Epithelial cell of esophagus (primary cell): ENCODE results near the gene LYPD6B.

Experiments used
- DNase-seq: peaks from one replicate; pipeline ENCODE4 v3.0.0; 2010; ENCODE audit warnings: low read depth
- H3K4me3 ChIP-seq: 2 replicates; pipeline ENCODE4 v1.5.1; 2011; ENCODE audit warnings: mild to moderate bottlenecking, low read length, control low read depth
- CTCF ChIP-seq: IDR thresholded peaks from 2 replicates; pipeline ENCODE4 v1.5.1; 2011; ENCODE audit warnings: low read depth, mild to moderate bottlenecking, low read length, control low read depth, inconsistent platforms; ENCODE audit not compliant: insufficient read depth; ENCODE audit errors: missing control alignments

Gene LYPD6B

GRCh38 chr2:149200109-149200520 lies 161.6 kb downstream of the LYPD6B start:
- no peak overlapping the region for H3K4me3 ChIP-seq
- DNase-seq, result peak; percentile 87
- TF ChIP-seq CTCF, result no peak

- TF ChIP-seq CTCF, result no peak
- H3K4me3 ChIP-seq, result no peak overlapping the region
- DNase-seq, result peak; percentile 58
Observed at GRCh38 chr2:149204686-149205085, 166.2 kb downstream of the LYPD6B start.

- DNase-seq, result no peak
- H3K4me3 ChIP-seq, result no peak overlapping the region
- TF ChIP-seq CTCF, result no peak
Observed at GRCh38 chr2:149205143-149205542, 166.6 kb downstream of the LYPD6B start.

- no peak for TF ChIP-seq CTCF
Observed at GRCh38 chr2:149213764-149214493, 175.4 kb downstream of the LYPD6B start.

GRCh38 chr2:149218497-149218896 lies 180.0 kb downstream of the LYPD6B start:
- TF ChIP-seq CTCF, result no peak
- no peak overlapping the region for H3K4me3 ChIP-seq
- DNase-seq, result no peak

More at GRCh38 chr2:149213764-149214493, 175.4 kb downstream of the LYPD6B start:
- H3K4me3 ChIP-seq, result no peak overlapping the region
- DNase-seq, result no peak

- no peak overlapping the region for H3K4me3 ChIP-seq
- no peak for DNase-seq
- TF ChIP-seq CTCF, result no peak
Observed at GRCh38 chr2:149219856-149220255, 181.4 kb downstream of the LYPD6B start.

- no peak for DNase-seq
- no peak for TF ChIP-seq CTCF
- H3K4me3 ChIP-seq, result no peak overlapping the region
Observed at GRCh38 chr2:149221002-149221401, 182.5 kb downstream of the LYPD6B start.
